LHCN-M2 (cell line): ENCODE data around the gene FOSB. TPM values are rescaled to one million over a fixed set of nuclear protein-coding genes. Genes with fewer than 3 reads are reported as not detected.

Source experiments
- DNase-seq: peaks from one replicate; pipeline ENCODE4 v3.0.0-alpha.2; 2012; ENCODE audit warnings: low read depth
- total RNA-seq: library from RNA; depleted of rRNA; stranded (reverse); fragments of >200 nt; gene quantifications from 2 replicates; pipeline ENCODE4 v1.2.3, GENCODE V29; 2014

The FOSB gene
- total RNA-seq, 1 experiment from 2014 or later: 0.34 TPM

DNA sequence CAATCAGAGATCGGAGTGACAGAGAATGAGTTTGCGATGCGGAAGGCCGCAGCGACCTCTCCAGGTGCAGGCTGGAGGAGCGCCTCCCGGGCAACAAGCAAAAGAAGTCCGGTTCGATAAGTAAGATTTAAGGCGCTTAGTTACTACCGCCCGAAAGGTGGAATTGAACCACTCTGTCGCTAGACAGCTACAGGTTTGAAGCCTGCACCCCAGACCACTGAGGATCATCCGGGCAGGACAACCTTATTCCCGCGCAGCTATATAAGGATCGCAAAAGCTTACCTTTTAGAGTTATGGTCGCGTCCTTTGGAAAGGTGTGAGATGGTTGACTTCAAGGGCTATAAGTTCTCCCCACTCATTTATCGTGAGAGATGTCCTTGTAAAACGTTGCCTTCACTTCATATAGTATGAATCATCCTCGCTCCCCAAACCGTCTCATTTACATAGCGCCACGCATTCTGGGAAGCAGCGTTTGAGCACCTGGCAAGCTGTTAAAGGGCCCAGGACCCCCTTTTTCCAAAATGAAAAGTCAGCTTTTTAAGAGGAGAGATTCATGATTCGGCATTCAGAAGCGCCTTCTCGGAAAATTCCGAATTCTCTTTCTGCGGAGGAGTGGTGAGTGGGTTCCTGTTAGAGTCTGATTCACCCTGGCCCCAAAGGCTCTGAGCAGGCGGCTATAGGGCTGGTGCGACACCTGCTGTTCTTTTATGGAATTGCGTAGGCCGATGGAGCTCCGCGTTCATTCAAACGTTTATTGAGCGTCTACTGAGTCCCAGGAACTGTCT, 10.8 kb downstream of the FOSB start:
- peak; percentile 93 for DNase-seq

DNA sequence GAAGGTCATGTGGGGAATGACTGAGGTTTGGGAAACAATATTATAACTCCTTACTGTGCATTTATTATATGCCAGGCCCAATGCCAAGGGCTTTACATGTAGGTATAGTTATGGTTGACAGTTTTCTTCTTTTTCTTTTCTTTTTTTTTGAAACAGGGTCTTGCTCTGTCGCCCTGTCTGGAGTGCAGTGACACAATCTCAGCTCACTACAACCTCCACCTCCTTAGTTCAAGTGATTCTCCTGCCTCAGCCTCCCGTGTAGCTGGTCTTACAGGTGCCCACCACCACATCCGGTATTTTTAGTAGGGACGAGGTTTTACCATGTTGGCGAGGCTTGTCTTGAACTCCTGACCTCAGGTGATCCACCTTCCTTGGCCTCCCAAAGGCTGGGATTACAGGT, 15.2 kb downstream of the FOSB start:
- no peak for DNase-seq

DNA sequence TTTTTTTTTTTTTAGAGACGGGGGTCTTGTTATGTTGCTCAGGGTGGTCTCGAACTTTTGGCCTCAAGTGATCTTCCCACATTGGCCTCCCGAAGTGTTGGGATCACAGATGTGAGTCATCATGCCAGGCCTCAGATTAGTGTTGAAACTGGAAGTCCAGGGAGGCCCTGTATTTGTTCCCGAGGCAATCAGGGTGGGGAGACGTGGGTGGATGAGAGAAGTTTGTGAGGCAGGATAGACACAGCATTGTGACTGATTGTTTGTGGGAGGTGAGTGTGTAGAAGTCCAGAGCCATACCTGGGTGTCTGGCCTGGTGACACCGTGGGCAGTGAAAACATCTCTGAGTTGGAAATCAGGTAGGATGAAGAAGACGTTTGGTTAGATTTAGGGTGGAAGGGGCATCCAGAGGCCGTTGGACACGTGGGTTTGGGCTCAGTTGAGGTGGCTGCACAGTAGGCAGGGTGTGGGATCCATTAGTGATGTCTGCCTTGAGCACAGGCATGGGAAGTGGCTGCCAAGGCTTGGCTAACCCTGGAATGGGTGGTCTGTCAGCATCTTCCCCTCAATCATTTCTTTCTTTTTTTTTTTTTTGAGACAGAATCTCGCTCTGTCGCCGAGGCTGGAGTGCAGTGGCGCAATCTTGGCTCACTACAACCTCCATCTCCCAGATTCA, 16.6 kb downstream of the FOSB start:
- no peak for DNase-seq

DNA sequence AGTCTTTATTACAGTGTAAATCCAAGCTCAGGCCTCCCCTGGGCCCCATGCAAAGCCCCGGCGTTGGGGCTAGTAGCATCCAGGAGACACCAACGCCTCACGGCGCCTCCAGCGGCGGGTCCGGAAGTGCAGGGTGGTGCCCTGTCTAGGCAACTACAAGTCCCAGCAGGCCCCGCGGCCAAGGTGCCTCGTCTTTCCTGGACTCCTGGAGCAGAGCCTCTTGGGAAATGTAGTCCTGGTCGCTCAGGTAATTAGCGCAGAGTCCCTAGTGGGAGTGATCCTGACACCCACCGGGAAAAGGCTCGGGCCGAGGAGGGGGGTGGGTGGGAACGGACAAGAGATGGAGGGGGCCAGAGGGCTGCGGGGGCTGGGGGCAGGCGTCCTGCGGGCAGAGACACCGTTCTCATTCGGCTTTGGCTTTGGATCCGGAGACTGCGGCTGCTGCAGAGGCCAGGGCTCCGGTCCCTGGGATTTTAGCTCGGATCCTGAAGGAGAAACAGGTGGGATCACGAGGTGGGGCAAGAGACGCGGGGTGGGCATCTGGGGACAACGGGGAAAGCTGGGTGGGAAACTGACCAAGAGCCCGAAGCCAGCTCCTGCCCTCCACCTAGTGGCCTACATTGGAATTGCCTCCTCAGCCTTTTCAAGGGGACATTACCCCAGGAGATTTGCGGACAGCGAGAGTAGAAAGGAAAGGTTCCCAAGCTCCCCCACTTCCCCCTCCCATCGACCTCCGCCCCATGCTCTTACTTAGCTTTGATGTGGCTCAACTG, 17.7 kb downstream of the FOSB start:
- DNase-seq: peak; percentile 90

DNA sequence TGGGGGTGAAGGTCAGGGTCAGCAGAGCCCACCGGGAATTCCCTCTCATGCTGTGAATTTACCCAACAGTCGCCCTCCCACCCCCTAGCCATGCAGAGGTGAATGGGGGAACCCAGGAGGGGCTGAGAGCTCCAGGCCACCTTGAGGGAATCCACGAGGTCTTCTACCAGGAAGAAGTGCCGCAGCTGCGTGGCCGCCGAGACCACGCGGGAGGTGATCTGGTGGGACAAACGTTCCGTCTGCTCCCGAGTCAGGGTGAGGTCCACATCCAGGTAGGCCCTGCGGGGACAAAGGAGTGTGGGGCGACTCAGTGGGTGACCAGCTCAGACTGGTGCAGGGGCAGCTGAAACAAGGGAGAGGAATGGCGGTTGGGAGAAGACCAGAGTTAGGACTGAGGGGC, 20.9 kb downstream of the FOSB start:
- no peak for DNase-seq

DNA sequence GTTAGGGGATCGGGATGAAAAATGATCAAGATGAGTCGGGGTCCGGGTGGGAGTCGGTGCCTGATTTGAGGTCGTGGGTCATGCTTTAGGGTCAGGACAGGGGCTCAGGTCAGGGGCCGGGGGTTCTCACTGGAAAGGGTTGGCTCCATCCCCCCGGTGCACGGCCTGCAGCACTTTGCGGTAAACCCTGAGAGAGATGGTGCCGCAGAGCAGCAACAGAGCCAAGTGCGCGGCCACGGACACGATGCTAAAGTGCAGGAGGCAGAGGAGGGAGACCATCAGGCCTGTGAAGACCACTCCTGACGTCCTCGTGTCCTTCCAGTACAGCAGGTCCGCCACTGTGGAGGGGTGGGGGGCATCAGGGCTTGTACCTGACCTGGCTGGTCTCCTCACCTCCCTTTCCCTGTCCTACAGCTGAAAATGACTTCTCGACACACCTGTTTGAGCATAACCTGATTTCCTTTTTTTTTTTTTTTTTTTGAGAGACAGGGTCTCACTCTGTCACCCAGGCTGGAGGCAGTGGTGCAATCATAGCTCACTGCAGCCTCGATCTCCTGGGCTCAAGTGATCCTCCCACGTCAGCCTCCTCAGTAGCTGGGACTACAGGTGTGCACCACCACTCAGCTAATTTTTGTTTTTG, 21.5 kb downstream of the FOSB start:
- DNase-seq: no peak

DNA sequence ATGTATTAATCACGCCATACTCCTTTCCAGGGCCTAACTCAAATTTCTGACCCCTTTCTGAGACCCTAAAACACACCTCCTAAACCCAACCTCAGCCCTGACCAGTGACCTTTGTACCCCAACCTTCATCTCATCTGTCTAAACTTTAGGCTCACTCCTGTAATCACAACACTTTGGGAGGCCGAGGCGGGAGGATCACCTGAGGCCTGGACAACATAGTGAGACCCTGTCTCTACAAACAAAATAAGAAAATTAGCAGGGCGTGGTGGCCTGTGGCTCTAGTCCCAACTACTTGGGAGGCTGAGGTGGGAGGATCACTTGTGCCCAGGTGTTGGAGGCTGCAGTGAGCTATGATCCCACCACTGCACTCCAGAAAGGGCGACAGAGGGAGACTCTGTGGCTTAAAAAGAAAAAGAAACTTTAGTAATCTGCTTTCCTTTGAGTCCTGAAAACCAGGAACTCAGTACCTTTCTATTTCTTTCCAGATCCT, 24.4 kb downstream of the FOSB start:
- DNase-seq: no peak

DNA sequence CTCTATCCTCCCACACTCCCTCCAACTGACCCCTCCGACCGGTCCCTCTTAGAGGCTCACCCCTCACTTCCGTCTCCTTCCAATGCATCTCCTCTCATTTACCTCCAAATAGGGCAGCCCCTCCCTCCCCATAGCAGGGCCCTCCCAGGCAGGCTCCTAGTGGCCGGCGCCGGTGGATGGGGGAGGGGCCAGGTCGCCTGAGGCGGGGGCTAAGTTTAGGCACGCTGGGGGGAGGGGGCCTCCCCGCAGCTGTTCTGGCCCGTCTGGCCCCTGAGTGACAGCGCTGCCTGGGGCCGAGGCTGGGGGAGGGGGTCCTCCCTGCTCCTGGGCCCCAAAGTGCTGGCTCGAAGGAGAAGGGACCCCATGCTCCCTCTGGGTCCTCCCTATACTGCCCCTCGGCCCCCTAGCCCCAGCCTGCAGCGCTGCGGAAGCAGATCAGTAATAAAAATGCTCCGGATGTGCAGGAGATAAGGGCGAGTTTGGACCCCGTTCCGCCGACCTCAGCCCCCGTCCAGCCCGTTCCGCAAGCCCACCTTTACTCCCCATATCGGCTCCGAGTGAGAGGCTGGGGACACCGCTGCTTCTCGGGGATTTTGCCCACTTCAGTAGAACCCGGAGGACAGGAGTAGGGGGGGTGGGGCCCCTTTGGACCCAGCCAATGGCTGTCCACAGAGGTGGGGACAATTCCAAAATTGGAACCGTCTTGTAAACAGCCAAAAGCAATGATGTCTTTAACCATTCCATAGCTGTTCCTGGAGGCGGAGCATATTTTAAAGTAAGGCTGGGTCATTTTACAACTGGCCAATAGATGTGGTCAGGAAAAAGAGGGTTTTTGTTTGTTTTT, 25.1 kb downstream of the FOSB start:
- peak; percentile 86 for DNase-seq

DNA sequence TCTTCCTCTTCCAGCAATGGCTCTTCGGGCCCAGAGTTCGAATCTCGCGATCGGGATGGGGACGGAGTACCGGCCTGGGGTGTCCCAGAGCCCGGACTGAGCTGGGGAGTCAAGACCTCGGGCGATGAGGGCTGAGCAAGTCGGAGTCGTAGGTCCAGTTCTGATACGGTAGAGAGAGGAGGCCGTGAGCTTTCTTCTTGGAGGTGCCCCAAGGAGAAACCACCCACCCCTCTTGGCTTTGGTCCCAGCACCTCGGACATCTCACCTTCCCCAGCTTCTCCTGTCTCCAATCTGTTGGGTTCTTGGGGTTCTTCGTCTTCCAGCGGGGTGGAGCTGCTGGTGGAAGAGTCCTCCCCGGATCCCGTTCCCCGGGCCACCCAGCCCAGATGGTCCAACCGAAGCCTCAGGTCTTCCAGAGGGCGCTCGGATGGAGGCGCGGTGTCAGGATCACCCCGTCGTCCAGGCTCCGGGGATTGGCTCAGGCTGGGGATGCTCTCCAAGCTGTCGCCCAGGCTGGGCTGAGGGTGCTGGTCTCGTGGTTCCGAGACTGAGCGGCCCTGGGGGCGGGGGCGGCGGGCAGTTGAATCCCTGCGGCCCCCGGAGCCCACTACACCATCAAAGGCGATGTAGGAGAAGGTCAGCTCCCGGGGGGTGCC, 26.6 kb downstream of the FOSB start:
- no peak for DNase-seq

DNA sequence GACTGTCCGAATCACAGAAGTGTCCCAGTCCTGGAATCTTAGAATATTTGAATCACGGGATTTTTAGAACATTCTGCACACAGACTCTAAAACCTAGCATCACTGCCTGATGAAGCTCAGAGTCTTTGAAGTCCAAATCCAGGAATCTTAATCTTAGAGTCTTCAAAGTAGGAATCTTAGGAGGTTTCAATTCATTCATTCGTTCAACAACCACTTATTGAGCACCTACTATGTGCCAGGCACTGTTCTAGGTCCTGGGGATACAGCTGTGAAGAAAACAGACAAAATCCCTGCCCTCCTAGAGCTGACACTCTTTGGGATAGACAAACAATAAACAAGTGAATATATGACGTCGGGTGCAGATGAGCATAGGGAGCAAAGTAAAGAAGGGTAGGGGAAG, 27.4 kb downstream of the FOSB start:
- no peak for DNase-seq

DNA sequence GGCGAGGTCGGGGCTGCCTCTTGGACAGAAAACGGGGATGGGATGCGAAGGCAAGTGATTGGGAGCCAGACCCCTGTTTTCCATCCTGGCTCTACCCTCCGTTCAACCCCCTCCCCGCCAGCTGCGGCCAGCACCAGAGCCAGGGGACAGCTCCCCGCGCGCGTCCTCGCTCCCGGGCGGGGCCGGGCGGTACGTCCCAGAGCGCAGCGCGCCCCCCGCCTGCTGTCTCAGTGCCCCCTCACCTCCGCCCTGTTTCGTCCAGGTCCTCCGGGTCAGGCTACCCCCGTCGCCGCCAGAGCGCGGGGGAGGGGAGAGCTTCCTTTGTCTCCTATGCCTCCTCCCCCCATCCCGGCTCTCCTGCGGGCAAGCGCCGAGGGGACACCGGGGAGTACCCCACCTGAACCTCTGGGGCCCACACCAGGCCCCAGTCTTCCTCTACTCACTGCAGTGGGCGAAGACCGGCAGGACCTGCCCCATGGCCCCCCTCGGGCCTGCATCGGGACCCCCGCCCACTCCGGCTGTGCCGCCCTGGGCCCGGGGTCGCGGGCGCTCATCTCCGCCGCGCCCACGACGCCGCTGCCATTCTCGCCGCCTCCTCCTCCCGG, 28.7 kb downstream of the FOSB start:
- no peak for DNase-seq

DNA sequence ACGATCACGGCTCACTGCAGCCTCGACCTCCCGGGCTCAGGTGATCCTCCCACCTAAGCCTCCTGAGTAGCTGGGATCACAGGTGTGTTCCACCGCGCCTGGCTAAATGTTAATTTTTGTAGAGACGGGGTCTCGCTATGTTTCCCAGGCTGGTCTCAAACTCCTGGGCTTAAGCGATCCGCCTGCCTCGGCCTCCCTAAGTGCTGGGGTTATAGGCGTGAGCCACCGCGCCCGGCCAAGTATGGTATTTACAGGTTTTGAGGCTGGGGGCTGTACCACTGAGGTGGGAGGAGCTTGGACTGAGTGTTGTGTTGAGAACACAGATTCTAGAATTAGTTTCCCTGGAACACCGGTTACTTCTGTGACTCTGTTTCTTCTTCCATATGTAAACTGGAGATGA, 30.0 kb downstream of the FOSB start:
- DNase-seq: no peak

DNA sequence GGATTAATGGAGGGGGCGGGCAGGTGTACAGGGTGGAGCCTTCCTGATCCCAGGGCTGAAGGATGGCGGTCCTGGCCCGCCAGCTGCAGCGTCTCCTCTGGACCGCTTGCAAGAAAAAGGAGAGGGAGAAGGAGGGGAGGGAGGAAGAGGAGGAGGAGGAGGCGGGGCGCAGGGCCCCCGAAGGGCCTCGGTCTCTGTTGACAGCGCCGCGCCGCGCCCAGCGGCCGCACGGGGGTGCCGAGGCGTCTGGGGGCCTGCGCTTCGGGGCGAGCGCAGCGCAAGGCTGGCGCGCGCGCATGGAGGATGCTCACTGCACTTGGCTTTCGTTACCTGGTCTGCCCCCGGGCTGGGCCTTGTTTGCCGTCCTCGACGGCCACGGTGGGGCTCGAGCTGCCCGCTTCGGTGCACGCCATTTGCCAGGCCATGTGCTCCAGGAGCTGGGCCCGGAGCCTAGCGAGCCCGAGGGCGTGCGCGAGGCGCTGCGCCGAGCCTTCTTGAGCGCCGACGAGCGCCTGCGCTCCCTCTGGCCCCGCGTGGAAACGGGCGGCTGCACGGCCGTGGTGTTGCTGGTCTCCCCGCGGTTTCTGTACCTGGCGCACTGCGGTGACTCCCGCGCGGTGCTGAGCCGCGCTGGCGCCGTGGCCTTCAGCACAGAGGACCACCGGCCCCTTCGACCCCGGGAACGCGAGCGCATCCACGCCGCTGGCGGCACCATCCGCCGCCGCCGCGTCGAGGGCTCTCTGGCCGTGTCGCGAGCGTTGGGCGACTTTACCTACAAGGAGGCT, 30.8 kb downstream of the FOSB start, which contains the start of gene PPM1N:
Gene PPM1N, plus strand, starts transcription at position 33 of the 785 bp plus-strand sequence. Its CDS starts 30 bp downstream, at position 63.
- DNase-seq: no peak

DNA sequence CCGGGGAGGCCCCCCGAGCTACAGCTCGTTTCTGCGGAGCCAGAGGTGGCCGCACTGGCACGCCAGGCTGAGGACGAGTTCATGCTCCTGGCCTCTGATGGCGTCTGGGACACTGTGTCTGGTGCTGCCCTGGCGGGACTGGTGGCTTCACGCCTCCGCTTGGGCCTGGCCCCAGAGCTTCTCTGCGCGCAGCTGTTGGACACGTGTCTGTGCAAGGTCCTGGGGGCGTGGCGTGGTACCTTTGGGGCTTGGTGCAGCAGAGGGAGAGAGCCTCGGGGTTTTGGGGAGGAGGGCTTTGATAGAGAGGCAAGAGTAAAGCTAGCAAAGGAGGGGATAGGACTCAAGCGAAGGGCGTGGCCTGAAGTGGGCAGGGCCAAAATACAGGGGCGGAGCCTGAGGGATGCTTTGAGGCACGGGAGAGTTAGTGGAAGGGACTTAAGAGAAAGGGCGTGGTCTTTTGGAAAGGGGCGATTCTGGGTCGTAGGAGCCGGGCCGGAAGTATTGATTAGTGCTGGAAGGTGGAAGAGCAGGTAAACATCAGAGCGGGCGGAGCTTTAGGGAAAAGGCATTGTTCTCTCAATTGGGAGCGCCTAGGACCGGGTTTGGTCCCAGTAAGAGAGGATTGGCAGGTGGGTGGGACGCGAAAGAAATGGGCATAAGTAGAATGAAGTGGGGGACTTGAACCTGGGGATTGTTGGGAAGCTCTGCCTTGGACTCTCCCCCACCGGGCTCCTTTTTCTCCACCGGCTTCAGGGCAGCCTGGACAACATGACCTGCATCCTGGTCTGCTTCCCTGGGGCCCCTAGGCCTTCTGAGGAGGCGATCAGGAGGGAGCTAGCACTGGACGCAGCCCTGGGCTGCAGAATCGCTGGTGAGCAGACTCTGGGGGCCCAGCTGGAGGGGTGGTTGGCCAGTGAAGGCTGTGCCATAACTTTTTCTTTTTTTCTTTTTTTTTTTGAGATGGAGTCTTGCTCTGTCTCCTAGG, 31.7 kb downstream of the FOSB start:
- DNase-seq: peak; percentile 26

DNA sequence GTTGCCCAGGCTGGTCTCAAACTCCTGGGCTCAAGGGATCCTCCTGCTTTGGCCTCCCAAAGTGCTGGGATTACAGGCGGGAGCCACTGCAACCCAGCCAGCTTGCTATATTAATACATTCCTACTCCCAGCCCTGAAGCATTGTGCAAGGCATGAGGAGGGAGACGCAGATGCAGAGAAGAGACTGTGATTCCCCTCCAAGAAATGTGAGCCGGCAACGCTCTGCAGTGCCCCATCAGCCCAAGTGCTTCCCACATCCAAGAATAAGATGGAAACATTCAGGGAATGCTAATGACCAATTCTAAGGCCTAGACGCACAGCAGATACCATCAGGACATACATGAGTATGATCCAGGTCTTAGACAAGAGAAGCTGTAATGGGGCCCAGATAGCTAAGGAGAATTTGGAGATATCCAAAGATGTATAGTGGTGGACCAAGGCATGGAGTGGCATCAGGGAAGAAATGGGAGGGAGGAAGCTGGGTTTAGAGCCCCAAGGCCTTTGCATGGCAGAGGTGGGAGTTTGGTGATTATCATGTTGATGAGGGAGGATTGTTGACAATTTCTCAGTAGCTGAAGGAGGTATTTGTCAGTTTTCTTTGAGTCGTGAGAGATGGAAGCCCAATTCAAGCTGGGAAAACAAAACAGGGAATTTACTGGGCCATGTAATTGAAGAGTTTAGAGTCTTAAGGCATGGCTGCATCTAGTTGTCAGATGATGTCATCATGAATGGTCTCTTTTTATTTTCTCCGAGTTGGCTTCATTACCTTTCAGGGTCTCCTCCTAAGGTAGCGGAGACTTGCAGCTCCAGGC, 33.3 kb downstream of the FOSB start:
- no peak for DNase-seq

DNA sequence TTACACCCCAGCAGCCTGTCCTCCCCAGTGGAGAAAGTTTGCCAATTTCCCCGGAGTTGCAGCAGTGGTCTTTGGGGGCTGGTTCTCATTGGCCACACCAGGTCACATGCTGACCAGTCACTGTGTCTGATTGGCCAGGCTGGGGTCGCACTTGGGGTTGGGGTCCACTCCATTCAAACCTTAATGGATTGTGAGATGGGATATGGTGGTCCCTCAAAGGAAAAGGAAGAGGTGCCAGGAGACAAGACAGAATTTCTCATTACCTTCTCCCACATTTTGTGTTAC, 33.9 kb downstream of the FOSB start:
- no peak for DNase-seq

DNA sequence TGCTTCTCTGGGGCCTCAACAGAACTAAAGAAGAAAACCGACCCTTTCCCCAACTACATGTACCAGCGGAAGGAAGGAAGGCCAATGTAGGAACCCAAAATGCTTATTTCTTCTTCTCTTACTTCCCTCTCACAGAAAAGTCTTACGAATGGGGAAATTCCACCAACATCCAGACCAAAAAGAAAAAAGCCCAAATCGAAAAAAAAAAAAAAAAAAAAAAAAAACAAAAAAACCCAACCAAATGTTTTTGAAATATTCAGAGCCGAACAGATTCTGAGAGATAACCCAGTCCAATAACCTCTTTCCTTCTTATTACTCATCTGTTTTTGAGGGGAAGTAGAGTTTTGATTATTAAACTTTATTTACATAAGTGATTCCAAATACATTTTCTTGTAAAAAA, 34.3 kb downstream of the FOSB start:
- no peak for DNase-seq
